ENCODE data around the gene PYGO1. TPM values are rescaled to one million over a fixed set of nuclear protein-coding genes. Genes with fewer than 3 reads are reported as not detected.

PYGO1 gene
- total RNA-seq, 1 experiment from 2014 or later: 0.83 TPM

GRCh38 chr15:55601374-55601773, 13.2 kb upstream of the PYGO1 start:
- WGBS (ENCODE audit: extremely low coverage, insufficient read length, low lambda C conversion rate): no CpG with 5 or more reads among the region's 5 CpGs

More at GRCh38 chr15:55601374-55601773, 13.2 kb upstream of the PYGO1 start:
- Histone ChIP-seq H3K9ac (ENCODE audit: extremely low read depth, insufficient read length, low read length) (no peak overlapping the region), H2BK120ac (ENCODE audit: low read depth, low read length, poor library complexity, severe bottlenecking) (no peak overlapping the region), H3K4ac (ENCODE audit: low read depth, low read length) (no peak overlapping the region), H3K27ac (ENCODE audit: insufficient read length, low read depth, low read length) (no peak overlapping the region), H3T11ph (ENCODE audit: low read length) (no peak overlapping the region), H3K79me2 (ENCODE audit: insufficient read depth, low read length) (no peaks in the 10 kb centered on the region), H4K8ac (replicated peaks; ENCODE audit: insufficient read length, low read depth, low read length) (no peak overlapping the region), H3K14ac (ENCODE audit: insufficient read depth, low read length) (no peak overlapping the region), H3K4me1 (ENCODE audit: insufficient read depth, low read length) (no peaks in the 10 kb centered on the region), H4K5ac (ENCODE audit: insufficient read length, low read depth, low read length) (no peak overlapping the region), H3K23me2 (ENCODE audit: insufficient read length, low read depth, low read length, poor library complexity, severe bottlenecking) (no peaks in the 10 kb centered on the region), H3K4me2 (ENCODE audit: insufficient read depth, insufficient read length, low read length) (no peak overlapping the region), H3K56ac (ENCODE audit: insufficient read length, low read depth, low read length) (no peak overlapping the region), H3K27me3 (ENCODE audit: insufficient read depth, low read length) (no peaks in the 10 kb centered on the region), H4K91ac (ENCODE audit: insufficient read length, low read depth, low read length) (no peak overlapping the region), H3K79me1 (ENCODE audit: insufficient read depth, low read depth, low read length, poor library complexity, severe bottlenecking) (no peaks in the 10 kb centered on the region), H3K18ac (ENCODE audit: insufficient read length, low read depth, low read length) (no peak overlapping the region), H2AFZ (ENCODE audit: low read length) (no peak overlapping the region), H3K23ac (ENCODE audit: insufficient read length, low read depth, low read length) (no peak overlapping the region), H2BK5ac (ENCODE audit: insufficient read length, low read length) (no peak overlapping the region), H2BK15ac (ENCODE audit: low read depth, low read length) (no peak overlapping the region), H2BK12ac (ENCODE audit: insufficient read length, low read depth, low read length) (no peak overlapping the region), H2BK20ac (ENCODE audit: low read depth, low read length, poor library complexity, severe bottlenecking) (no peak overlapping the region), H2AK5ac (ENCODE audit: insufficient read length, low read length) (no peak overlapping the region), H3K9me3 (ENCODE audit: control insufficient read depth, low read depth, low read length) (no peaks in the 10 kb centered on the region), H4K20me1 (ENCODE audit: control insufficient read depth, insufficient read depth, insufficient read length) (no peaks in the 10 kb centered on the region)
- Mint-ChIP-seq H3K4me3 (no peak overlapping the region), H3K36me3 (ENCODE audit: insufficient read depth in 1 of 3, low read depth in 3 of 3) (peaks cover 0 to 4% (median 3%) of the 10 kb centered on the region in 3 experiments; a peak in 3 of 7 replicates), H3K4me1 (no peaks in the 10 kb centered on the region), H3K9me3 (peaks cover 7 to 10% of the 10 kb centered on the region in 2 experiments; a peak in 4 of 5 replicates), H3K27ac (no peak overlapping the region), H3K27me3 (ENCODE audit: low read depth) (no peaks in the 10 kb centered on the region)
- no peak for TF ChIP-seq CTCF (conservative IDR thresholded peaks at IDR 0.05)
- DNase-seq: no peak
